ENCODE measurements around the gene TNS1. TPM values are rescaled to one million over a fixed set of nuclear protein-coding genes. Genes with fewer than 3 reads are reported as not detected.

TNS1 gene
- total RNA-seq, 1 experiment from 2014 or later = 6.2 TPM

DNA sequence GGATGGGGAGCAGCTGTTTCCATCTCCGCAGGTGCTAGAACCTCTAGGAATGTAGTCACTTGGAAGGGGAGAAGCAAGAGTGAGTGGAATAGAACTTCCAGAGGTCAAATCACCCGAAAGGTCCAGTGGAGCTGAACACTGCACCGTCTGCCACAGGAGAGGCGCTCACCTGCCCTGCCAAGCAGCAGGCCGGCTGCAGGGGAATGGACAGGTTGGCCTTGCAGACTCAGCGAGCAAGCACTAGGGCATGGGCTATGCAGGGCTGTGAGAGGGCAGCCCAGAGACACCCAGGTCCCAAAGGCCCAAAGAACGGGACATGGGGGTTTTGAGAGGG, 214.2 kb downstream of the TNS1 start:
- H3K79me2 ChIP-seq (ENCODE audit: insufficient read depth, low read length) = no peaks in the 10 kb centered on the region
- TF ChIP-seq ELF1 (IDR thresholded peaks at IDR 0.05; ENCODE audit: borderline replicate concordance, low read depth) (no peak), JUND (IDR thresholded peaks at IDR 0.05) (no peak), POLR2AphosphoS5 (IDR thresholded peaks at IDR 0.05; ENCODE audit: low read depth, low read length) (no peak)
- no peak overlapping the region for H3K4me2 ChIP-seq (ENCODE audit: low read length)
- BruUV-seq (replicated peaks) = no TSS peak
- intact Hi-C loops (cut with micrococcal nuclease) = loop anchor here (1.0 kb wide), 3 partner anchors 98 to 200 kb away; no protein-coding TSS in a partner anchor
- no peaks in the 10 kb centered on the region for H3K36me3 ChIP-seq (ENCODE audit: control insufficient read depth in 1 of 2, insufficient read depth in 2 of 2, low read length in 2 of 2)
- H3K4me3 ChIP-seq (replicated peaks in 1 of 2; ENCODE audit: low read depth in 1 of 2, low read length in 2 of 2) = no peak overlapping the region
- no peaks in the 10 kb centered on the region for H3K9me3 ChIP-seq (ENCODE audit: control insufficient read depth in 1 of 2, insufficient read depth in 1 of 2, low read depth in 1 of 2, low read length in 2 of 2)
- no peaks in the 10 kb centered on the region for H4K20me1 ChIP-seq (ENCODE audit: insufficient read depth)
- POLR2A ChIA-PET = no interaction called here
- ATAC-seq (no peak), DNase-seq (ENCODE audit: low read depth, low spot score) (no peak)
- H3K9ac ChIP-seq (ENCODE audit: low read length) = no peak overlapping the region
- RAD21 ChIA-PET (ENCODE audit: low non-redundant PET in 1 of 2, low total read pairs in 2 of 2, uncharacterized antibody in 2 of 2, unreplicated experiment in 2 of 2) = interaction anchor here (1.2 to 1.7 kb wide), 2 partner anchors 98 kb away, joined by 4 to 8 read pairs; no protein-coding TSS in a partner anchor
- H3K9me2 ChIP-seq (ENCODE audit: insufficient read depth) = no peaks in the 10 kb centered on the region
- no peaks in the 10 kb centered on the region for H3K27me3 ChIP-seq (ENCODE audit: insufficient read depth, low read length)
- peaks cover 0 to 7% of the 10 kb centered on the region in 2 experiments; a peak in 2 of 4 replicates for H3K4me1 ChIP-seq (ENCODE audit: control insufficient read depth in 1 of 2, insufficient read depth in 2 of 2, low read length in 2 of 2)
- CTCF ChIA-PET = interaction anchor here (1.0 to 5.3 kb wide), 11 partner anchors 63 to 280 kb away, joined by 3 to 54 read pairs (median 5); partner anchors contain the start of gene RUFY4
- no peak overlapping the region for H2AFZ ChIP-seq (ENCODE audit: low read depth, low read length, poor library complexity, severe bottlenecking)
- H3K27ac ChIP-seq (ENCODE audit: low read depth, low read length) = no peak overlapping the region

DNA sequence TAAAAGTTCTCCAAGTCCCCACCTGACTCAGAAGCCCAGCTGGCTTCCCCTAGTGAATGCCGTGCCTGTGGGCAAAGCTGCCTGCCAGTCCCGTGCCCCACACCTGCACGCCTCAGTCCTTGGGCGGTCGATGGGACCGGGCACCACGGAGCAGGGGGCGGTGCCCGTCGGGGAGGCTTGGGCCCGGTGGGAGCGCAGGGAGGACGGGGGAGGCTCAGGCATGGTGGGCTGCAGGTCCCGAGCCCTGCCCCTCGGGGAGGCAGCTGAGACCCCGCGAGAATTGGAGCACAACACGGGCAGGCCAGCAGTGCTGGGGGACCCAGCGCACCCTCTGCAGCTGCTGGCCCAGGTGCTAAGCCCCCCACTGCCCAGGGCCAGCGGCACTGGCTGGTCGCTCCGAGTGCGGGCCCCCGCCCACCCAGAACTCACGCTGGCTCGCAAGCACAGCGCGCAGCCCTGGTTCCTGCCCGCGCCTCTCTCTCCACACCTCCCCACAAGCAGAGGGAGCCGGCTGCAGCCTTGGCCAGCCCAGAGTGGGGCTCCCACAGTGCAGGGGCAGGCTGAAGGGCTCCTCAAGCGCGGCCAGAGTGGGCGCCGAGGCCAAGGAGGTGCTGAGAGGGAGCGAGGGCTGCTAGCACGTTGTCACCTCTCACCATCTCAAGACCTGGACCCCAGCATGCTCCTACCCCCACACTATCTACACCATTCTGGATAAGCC, 215.5 kb downstream of the TNS1 start:
- no peak for ATAC-seq
- Histone ChIP-seq H4K20me1 (ENCODE audit: insufficient read depth) (no peaks in the 10 kb centered on the region), H3K9me3 (ENCODE audit: control insufficient read depth in 1 of 2, insufficient read depth in 1 of 2, low read depth in 1 of 2, low read length in 2 of 2) (no peaks in the 10 kb centered on the region), H3K4me3 (replicated peaks in 1 of 2; ENCODE audit: low read depth in 1 of 2, low read length in 2 of 2) (no peak overlapping the region), H3K4me2 (ENCODE audit: low read length) (no peak overlapping the region), H3K79me2 (ENCODE audit: insufficient read depth, low read length) (no peaks in the 10 kb centered on the region), H3K9me2 (ENCODE audit: insufficient read depth) (no peaks in the 10 kb centered on the region), H3K9ac (ENCODE audit: low read length) (no peak overlapping the region), H3K27ac (ENCODE audit: low read depth, low read length) (no peak overlapping the region), H3K36me3 (ENCODE audit: control insufficient read depth in 1 of 2, insufficient read depth in 2 of 2, low read length in 2 of 2) (no peaks in the 10 kb centered on the region), H3K4me1 (ENCODE audit: control insufficient read depth in 1 of 2, insufficient read depth in 2 of 2, low read length in 2 of 2) (peaks cover 0 to 7% of the 10 kb centered on the region in 2 experiments; a peak in 2 of 4 replicates), H3K27me3 (ENCODE audit: insufficient read depth, low read length) (no peaks in the 10 kb centered on the region), H2AFZ (ENCODE audit: low read depth, low read length, poor library complexity, severe bottlenecking) (no peak overlapping the region)
- BruUV-seq (replicated peaks) = no TSS peak
- ChIA-PET CTCF (interaction anchor here (1.0 to 5.3 kb wide), 11 partner anchors 82 to 281 kb away, joined by 3 to 54 read pairs (median 18); partner anchors contain the start of gene RUFY4), POLR2A (no interaction called here), RAD21 (ENCODE audit: low non-redundant PET in 1 of 2, low total read pairs in 2 of 2, uncharacterized antibody in 2 of 2, unreplicated experiment in 2 of 2) (interaction anchor here in 1 of 2 experiments (2.4 kb wide), 1 partner anchor 99 kb away, joined by 13 read pairs; no protein-coding TSS in a partner anchor)
- intact Hi-C loops (cut with micrococcal nuclease) = no loop called here
- no peak for DNase-seq (ENCODE audit: low read depth, low spot score)
- TF ChIP-seq SP1 (IDR thresholded peaks at IDR 0.05; ENCODE audit: low read depth) (no peak), RAD21 (IDR thresholded peaks at IDR 0.05; ENCODE audit: low read depth) (no peak), CEBPB (IDR thresholded peaks at IDR 0.05; ENCODE audit: low read depth) (no peak), POLR2A (IDR thresholded peaks at IDR 0.05; ENCODE audit: borderline replicate concordance, extremely low read depth, insufficient read depth, insufficient read length) (no peak), ZFX (IDR thresholded peaks at IDR 0.05) (no peak), ZNF274 (IDR thresholded peaks at IDR 0.05; ENCODE audit: low read depth, low read length) (no peak), EZH2 (IDR thresholded peaks at IDR 0.05) (no peak), JUND (IDR thresholded peaks at IDR 0.05) (no peak)
- TF ChIP-seq, protein P1, sequence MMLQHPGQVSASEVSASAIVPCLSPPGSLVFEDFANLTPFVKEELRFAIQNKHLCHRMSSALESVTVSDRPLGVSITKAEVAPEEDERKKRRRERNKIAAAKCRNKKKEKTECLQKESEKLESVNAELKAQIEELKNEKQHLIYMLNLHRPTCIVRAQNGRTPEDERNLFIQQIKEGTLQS (IDR thresholded peaks at IDR 0.05) = no peak
- TF ChIP-seq, protein P2, sequence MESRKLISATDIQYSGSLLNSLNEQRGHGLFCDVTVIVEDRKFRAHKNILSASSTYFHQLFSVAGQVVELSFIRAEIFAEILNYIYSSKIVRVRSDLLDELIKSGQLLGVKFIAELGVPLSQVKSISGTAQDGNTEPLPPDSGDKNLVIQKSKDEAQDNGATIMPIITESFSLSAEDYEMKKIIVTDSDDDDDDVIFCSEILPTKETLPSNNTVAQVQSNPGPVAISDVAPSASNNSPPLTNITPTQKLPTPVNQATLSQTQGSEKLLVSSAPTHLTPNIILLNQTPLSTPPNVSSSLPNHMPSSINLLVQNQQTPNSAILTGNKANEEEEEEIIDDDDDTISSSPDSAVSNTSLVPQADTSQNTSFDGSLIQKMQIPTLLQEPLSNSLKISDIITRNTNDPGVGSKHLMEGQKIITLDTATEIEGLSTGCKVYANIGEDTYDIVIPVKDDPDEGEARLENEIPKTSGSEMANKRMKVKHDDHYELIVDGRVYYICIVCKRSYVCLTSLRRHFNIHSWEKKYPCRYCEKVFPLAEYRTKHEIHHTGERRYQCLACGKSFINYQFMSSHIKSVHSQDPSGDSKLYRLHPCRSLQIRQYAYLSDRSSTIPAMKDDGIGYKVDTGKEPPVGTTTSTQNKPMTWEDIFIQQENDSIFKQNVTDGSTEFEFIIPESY (IDR thresholded peaks at IDR 0.05; ENCODE audit: extremely low read depth, insufficient replicate concordance, low read length) = no peak
- TF ChIP-seq, protein P3, sequence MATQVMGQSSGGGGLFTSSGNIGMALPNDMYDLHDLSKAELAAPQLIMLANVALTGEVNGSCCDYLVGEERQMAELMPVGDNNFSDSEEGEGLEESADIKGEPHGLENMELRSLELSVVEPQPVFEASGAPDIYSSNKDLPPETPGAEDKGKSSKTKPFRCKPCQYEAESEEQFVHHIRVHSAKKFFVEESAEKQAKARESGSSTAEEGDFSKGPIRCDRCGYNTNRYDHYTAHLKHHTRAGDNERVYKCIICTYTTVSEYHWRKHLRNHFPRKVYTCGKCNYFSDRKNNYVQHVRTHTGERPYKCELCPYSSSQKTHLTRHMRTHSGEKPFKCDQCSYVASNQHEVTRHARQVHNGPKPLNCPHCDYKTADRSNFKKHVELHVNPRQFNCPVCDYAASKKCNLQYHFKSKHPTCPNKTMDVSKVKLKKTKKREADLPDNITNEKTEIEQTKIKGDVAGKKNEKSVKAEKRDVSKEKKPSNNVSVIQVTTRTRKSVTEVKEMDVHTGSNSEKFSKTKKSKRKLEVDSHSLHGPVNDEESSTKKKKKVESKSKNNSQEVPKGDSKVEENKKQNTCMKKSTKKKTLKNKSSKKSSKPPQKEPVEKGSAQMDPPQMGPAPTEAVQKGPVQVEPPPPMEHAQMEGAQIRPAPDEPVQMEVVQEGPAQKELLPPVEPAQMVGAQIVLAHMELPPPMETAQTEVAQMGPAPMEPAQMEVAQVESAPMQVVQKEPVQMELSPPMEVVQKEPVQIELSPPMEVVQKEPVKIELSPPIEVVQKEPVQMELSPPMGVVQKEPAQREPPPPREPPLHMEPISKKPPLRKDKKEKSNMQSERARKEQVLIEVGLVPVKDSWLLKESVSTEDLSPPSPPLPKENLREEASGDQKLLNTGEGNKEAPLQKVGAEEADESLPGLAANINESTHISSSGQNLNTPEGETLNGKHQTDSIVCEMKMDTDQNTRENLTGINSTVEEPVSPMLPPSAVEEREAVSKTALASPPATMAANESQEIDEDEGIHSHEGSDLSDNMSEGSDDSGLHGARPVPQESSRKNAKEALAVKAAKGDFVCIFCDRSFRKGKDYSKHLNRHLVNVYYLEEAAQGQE (IDR thresholded peaks at IDR 0.05; ENCODE audit: low read depth) = no peak

Data from HCT116 (cell line).